GM21737 (cell line): Measurements from ENCODE around the gene RPS10.

Source experiments
- ATAC-seq: cut with Tn5 transposase; IDR thresholded peaks from one replicate; pipeline ENCODE4 v1.9.1; 2021; ENCODE audit warnings: mild to moderate bottlenecking, moderate library complexity; ENCODE audit not compliant: unreplicated experiment

Gene RPS10

GRCh38 chr6:34425498-34426410 lies at the start of gene RPS10:
TSS of gene RPS10 (minus strand) at chr6:34426069. CDS start at chr6:34425221, 848 bp downstream.
- peak; percentile 68 for ATAC-seq

- ATAC-seq = no peak
Measured at GRCh38 chr6:34475238-34475682, 49.4 kb upstream of the RPS10 start.

- no peak for ATAC-seq
Measured at GRCh38 chr6:34474754-34475153, 48.9 kb upstream of the RPS10 start.

GRCh38 chr6:34473967-34474366 lies 48.1 kb upstream of the RPS10 start:
- ATAC-seq = no peak

- no peak for ATAC-seq
Measured at GRCh38 chr6:34472425-34472824, 46.6 kb upstream of the RPS10 start.

- no peak for ATAC-seq
Measured at GRCh38 chr6:34469499-34469898, 43.6 kb upstream of the RPS10 start.

- ATAC-seq = no peak
Measured at GRCh38 chr6:34468378-34468892, 42.6 kb upstream of the RPS10 start.

GRCh38 chr6:34466242-34467185 lies 40.6 kb upstream of the RPS10 start:
- ATAC-seq = no peak

- ATAC-seq = no peak
Measured at GRCh38 chr6:34465531-34466241, 39.8 kb upstream of the RPS10 start, which contains the start of gene PACSIN1. TSS of gene PACSIN1 (plus strand) at chr6:34466076. CDS start at chr6:34526306, 60,230 bp downstream.

- ATAC-seq = no peak
Measured at GRCh38 chr6:34463849-34464248, 38.0 kb upstream of the RPS10 start.

GRCh38 chr6:34463299-34463698 lies 37.4 kb upstream of the RPS10 start:
- ATAC-seq = no peak

- ATAC-seq = no peak
Measured at GRCh38 chr6:34462551-34462971, 36.7 kb upstream of the RPS10 start.

- ATAC-seq = no peak
Measured at GRCh38 chr6:34462010-34462409, 36.1 kb upstream of the RPS10 start.

- ATAC-seq = no peak
Measured at GRCh38 chr6:34460796-34461507, 35.1 kb upstream of the RPS10 start.

- no peak for ATAC-seq
Measured at GRCh38 chr6:34459899-34460593, 34.2 kb upstream of the RPS10 start.

- no peak for ATAC-seq
Measured at GRCh38 chr6:34457742-34458735, 32.2 kb upstream of the RPS10 start.

GRCh38 chr6:34457382-34457741 lies 31.5 kb upstream of the RPS10 start:
- ATAC-seq = no peak

GRCh38 chr6:34455831-34456230 lies 30.0 kb upstream of the RPS10 start:
- ATAC-seq = no peak
